ENCODE measurements around the gene ADK. TPM values are rescaled to one million over a fixed set of nuclear protein-coding genes. Genes with fewer than 3 reads are reported as not detected.

The ADK gene
- total RNA-seq, 3 donors from 2014 or later, result 13.8 to 24.0 (median 22.9) TPM

DNA sequence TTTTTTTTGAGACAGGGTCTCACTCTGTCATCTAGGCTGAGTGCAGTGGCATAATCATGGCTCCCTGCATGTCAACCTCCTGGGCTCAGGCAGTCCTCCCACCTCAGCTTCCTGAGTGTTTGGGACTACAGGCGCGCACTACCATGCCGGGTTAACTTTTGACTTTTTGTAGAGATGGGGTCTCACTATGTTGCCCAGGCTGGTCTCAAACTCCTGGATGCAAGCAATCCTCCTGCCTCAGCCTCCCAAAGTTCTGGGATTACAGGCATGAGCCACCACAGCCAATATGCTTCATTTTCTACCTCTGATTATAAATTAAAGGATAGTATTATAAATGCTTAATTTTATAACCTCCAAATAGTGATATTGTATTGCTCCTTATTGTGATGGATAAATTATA, 121.3 kb downstream of the ADK start:
- TF ChIP-seq, protein P1, sequence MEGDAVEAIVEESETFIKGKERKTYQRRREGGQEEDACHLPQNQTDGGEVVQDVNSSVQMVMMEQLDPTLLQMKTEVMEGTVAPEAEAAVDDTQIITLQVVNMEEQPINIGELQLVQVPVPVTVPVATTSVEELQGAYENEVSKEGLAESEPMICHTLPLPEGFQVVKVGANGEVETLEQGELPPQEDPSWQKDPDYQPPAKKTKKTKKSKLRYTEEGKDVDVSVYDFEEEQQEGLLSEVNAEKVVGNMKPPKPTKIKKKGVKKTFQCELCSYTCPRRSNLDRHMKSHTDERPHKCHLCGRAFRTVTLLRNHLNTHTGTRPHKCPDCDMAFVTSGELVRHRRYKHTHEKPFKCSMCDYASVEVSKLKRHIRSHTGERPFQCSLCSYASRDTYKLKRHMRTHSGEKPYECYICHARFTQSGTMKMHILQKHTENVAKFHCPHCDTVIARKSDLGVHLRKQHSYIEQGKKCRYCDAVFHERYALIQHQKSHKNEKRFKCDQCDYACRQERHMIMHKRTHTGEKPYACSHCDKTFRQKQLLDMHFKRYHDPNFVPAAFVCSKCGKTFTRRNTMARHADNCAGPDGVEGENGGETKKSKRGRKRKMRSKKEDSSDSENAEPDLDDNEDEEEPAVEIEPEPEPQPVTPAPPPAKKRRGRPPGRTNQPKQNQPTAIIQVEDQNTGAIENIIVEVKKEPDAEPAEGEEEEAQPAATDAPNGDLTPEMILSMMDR (IDR thresholded peaks at IDR 0.05), result no peak
- no peaks in the 10 kb centered on the region for H3K36me3 ChIP-seq (ENCODE audit: low read depth)
- H3K4me1 ChIP-seq (ENCODE audit: low read depth), result peaks cover 6% of the 10 kb centered on the region
- H3K4me3 ChIP-seq, result no peak overlapping the region
- DNase-seq, result no peak
- no peak for ATAC-seq
- no peaks in the 10 kb centered on the region for H3K9me3 ChIP-seq
- intact Hi-C loops (cut with DNase I, micrococcal nuclease), result no loop called here

DNA sequence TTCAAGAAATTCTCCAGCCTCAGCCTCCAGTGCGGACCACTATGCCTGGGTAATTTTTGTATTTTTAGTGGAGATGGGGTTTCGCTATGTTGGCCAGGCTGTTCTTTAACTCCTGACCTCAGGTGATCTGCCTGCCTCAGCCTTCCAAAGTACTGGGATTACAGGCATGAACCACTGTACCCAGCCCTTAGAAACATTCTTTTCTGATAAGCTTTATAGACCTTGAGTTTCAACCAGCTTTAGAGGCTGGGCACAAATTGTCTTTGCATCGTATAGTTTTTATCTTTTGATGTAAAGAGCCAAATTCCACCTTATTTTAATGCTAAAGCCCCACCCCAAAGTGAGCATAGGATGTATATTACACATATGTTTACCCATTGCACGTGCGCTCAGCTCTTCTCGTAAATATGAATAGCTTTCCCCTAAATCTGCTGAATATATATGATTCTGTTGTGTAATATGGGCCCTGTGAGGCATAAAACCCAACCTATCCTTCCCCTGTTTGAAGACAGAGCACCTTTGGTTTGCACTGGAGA, 124.8 kb downstream of the ADK start:
- TF ChIP-seq, protein P1 (IDR thresholded peaks at IDR 0.05), result no peak
- H3K4me3 ChIP-seq, result no peak overlapping the region
- no peaks in the 10 kb centered on the region for H3K36me3 ChIP-seq (ENCODE audit: low read depth)
- DNase-seq (no peak), ATAC-seq (peak; percentile 67)
- peaks cover 6% of the 10 kb centered on the region for H3K4me1 ChIP-seq (ENCODE audit: low read depth)
- no peaks in the 10 kb centered on the region for H3K9me3 ChIP-seq
- intact Hi-C loops (cut with DNase I, micrococcal nuclease), result no loop called here

DNA sequence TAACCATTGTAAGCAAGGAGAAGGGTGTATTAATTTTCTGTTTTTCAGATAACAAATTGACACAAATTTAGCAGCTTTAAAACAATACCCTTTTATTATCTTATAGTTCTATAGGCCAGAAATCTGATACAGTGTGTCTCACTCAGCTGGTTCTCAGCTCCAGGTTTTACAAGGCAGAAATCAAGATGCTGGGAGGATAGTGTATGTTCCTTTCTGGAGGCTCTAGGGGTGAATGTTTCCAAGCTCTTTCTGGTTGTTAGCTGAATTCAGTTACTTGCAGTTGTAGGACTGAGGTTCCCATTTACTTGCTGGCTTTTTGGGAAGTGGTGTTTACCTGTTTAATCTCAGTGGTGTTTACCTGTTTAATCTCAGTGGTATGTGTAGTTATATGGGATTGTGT, 125.4 kb downstream of the ADK start:
- no peaks in the 10 kb centered on the region for H3K9me3 ChIP-seq
- H3K4me1 ChIP-seq (ENCODE audit: low read depth), result peaks cover 6% of the 10 kb centered on the region
- intact Hi-C loops (cut with DNase I, micrococcal nuclease), result no loop called here
- TF ChIP-seq, protein P1 (IDR thresholded peaks at IDR 0.05), result no peak
- no peak for ATAC-seq
- H3K4me3 ChIP-seq, result no peak overlapping the region
- DNase-seq, result no peak
- H3K36me3 ChIP-seq (ENCODE audit: low read depth), result no peaks in the 10 kb centered on the region

DNA sequence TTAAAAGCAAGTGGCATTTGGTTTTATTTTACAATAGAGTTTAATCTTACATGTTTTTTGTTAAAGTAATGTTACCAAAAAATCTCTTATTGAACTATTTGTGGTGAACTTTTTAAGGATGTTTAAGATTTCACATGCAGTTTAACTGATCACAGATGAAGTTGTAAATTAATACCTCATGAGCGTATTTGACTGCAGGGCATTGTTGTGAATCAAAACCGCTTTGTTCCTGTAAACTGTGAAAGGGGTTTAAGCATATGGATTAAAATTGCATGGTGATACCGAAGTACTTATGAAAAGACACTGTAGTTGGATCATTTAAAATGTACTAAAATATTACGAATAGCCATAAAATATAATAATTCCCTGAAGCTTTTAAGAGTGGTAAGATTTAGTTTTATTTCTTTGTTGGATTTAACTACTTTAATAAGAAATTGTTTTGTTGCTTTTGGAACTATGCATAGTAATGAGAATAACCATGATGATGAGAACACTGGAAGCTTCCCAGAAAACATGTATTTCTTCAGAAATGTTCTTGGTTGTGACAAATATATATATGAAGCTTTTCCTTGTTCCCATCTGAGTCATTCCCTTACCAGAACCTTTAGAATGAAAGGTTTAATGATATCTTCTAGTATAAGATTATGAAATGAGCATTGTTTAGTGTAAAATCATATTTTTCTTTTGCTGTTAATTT, 131.3 kb downstream of the ADK start:
- DNase-seq (no peak), ATAC-seq (no peak)
- TF ChIP-seq, protein P1 (IDR thresholded peaks at IDR 0.05), result no peak
- H3K4me1 ChIP-seq (ENCODE audit: low read depth), result no peaks in the 10 kb centered on the region
- H3K9me3 ChIP-seq, result no peaks in the 10 kb centered on the region
- intact Hi-C loops (cut with DNase I, micrococcal nuclease), result no loop called here
- H3K4me3 ChIP-seq, result no peak overlapping the region
- no peaks in the 10 kb centered on the region for H3K36me3 ChIP-seq (ENCODE audit: low read depth)

DNA sequence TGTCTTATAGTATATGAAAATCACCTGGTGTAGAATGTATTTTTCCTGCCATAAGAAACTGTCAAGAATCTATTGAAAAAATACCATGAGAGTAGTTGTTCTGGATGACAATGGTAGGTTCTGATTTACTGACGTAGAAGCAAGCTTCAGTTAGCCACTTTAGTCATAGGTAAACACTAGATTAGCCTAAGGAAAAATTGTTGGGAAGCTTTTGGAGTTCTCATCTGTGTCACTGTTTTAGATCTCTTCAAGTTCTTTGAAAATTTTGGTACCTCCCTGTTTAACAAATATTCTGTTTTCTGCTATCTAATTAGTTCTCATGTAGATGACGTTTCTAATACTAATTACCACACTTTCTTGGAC, 131.8 kb downstream of the ADK start:
- ATAC-seq, result no peak
- Histone ChIP-seq H3K4me3 (no peak overlapping the region), H3K4me1 (ENCODE audit: low read depth) (no peaks in the 10 kb centered on the region), H3K36me3 (ENCODE audit: low read depth) (no peaks in the 10 kb centered on the region), H3K9me3 (no peaks in the 10 kb centered on the region)
- TF ChIP-seq, protein P1 (IDR thresholded peaks at IDR 0.05), result no peak
- no peak for DNase-seq
- intact Hi-C loops (cut with DNase I, micrococcal nuclease), result no loop called here
